ENCODE data around the gene PTPRQ. TPM values are rescaled to one million over a fixed set of nuclear protein-coding genes. Genes with fewer than 3 reads are reported as not detected.

Gene PTPRQ
- polyA plus RNA-seq, 3 donors from 2014 or later: not detected

GRCh38 chr12:80710727-80711449 lies 266.9 kb downstream of the PTPRQ start:
- H3K27ac Mint-ChIP-seq: no peak overlapping the region
- no peak for DNase-seq
- no peak overlapping the region for H3K4me3 Mint-ChIP-seq
- peaks cover 0 to 5% (median 0%) of the 10 kb centered on the region in 3 donors for H3K36me3 Mint-ChIP-seq
- H3K4me1 Mint-ChIP-seq: no peaks in the 10 kb centered on the region
- peaks cover 4 to 11% (median 6%) of the 10 kb centered on the region in 3 donors for H3K27me3 Mint-ChIP-seq (ENCODE audit: low read depth in 3 of 3)
- H3K9me3 Mint-ChIP-seq: peaks cover 1 to 57% (median 19%) of the 10 kb centered on the region in 6 donors

- DNase-seq: no peak
- no peak overlapping the region for H3K27ac Mint-ChIP-seq
- H3K27me3 Mint-ChIP-seq (ENCODE audit: low read depth in 3 of 3): peaks cover 7 to 13% (median 11%) of the 10 kb centered on the region in 3 donors
- H3K9me3 Mint-ChIP-seq: peaks cover 3 to 60% (median 16%) of the 10 kb centered on the region in 6 donors
- H3K4me3 Mint-ChIP-seq: no peak overlapping the region
- H3K4me1 Mint-ChIP-seq: no peaks in the 10 kb centered on the region
- peaks cover 0 to 5% (median 0%) of the 10 kb centered on the region in 3 donors for H3K36me3 Mint-ChIP-seq
Measured at GRCh38 chr12:80711866-80712265, 267.8 kb downstream of the PTPRQ start.

DNA sequence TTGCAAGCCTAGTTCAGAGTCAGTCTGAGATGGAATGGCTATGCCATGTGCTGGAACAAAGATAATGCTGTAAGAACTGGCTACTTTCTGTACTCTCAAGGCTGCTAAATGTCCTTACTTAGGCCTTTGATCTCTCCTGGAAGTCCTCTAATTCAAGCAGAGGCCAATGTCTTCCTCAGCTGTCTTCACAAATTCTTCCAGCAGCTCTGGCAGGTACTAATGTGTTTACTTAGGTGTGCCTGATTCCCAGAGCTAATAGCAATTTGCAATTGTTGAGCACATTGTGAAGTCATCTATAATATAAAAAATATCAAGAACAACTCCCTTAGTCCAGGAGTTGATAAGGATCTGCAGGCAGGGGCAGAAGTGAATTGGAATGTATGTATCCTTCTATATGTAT lies 268.8 kb downstream of the PTPRQ start:
- Mint-ChIP-seq H3K27ac (no peak overlapping the region), H3K9me3 (peaks cover 3 to 51% (median 14%) of the 10 kb centered on the region in 6 donors), H3K4me1 (no peaks in the 10 kb centered on the region), H3K4me3 (no peak overlapping the region), H3K27me3 (ENCODE audit: low read depth in 3 of 3) (peaks cover 5 to 13% (median 11%) of the 10 kb centered on the region in 3 donors), H3K36me3 (peaks cover 0 to 5% (median 0%) of the 10 kb centered on the region in 3 donors)
- no peak for DNase-seq

- Mint-ChIP-seq H3K36me3 (peaks cover 0 to 5% (median 0%) of the 10 kb centered on the region in 3 donors), H3K4me1 (no peaks in the 10 kb centered on the region), H3K9me3 (peaks cover 3 to 51% (median 14%) of the 10 kb centered on the region in 6 donors), H3K4me3 (no peak overlapping the region), H3K27me3 (ENCODE audit: low read depth in 3 of 3) (peaks cover 5 to 13% (median 11%) of the 10 kb centered on the region in 3 donors), H3K27ac (no peak overlapping the region)
- DNase-seq: no peak
Measured at GRCh38 chr12:80713419-80713818, 269.4 kb downstream of the PTPRQ start.

- no peaks in the 10 kb centered on the region for H3K4me1 Mint-ChIP-seq
- H3K4me3 Mint-ChIP-seq: no peak overlapping the region
- DNase-seq: no peak
- H3K36me3 Mint-ChIP-seq: peaks cover 0 to 5% (median 0%) of the 10 kb centered on the region in 3 donors
- H3K27me3 Mint-ChIP-seq (ENCODE audit: low read depth in 3 of 3): peaks cover 5 to 13% (median 11%) of the 10 kb centered on the region in 3 donors
- no peak overlapping the region for H3K27ac Mint-ChIP-seq
- peaks cover 3 to 48% (median 14%) of the 10 kb centered on the region in 6 donors for H3K9me3 Mint-ChIP-seq
Measured at GRCh38 chr12:80714055-80714454, 270.0 kb downstream of the PTPRQ start.

DNA sequence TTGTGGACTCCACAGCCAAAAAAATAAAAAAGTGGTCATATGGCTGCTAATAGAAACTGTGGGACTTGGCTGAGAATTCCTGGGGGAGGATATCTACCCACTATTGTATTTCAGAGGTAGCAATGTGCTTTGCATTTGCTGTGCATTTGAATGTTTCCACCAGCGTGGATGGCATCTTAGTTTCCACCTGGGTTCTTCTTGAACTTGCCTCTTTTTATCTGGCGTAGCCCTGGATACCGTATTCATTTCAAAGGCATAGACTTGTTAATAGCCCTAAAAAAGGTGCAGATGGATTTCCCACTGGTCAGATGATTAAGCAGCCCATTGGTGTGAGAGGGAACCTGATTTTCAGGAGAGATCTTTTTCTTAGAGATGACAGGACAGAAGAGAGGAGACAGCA lies 270.8 kb downstream of the PTPRQ start:
- Mint-ChIP-seq H3K9me3 (peaks cover 3 to 42% (median 14%) of the 10 kb centered on the region in 6 donors), H3K4me1 (no peaks in the 10 kb centered on the region), H3K27ac (no peak overlapping the region), H3K36me3 (peaks cover 0 to 5% (median 0%) of the 10 kb centered on the region in 3 donors), H3K4me3 (no peak overlapping the region), H3K27me3 (ENCODE audit: low read depth in 3 of 3) (peaks cover 5 to 13% (median 11%) of the 10 kb centered on the region in 3 donors)
- no peak for DNase-seq

DNA sequence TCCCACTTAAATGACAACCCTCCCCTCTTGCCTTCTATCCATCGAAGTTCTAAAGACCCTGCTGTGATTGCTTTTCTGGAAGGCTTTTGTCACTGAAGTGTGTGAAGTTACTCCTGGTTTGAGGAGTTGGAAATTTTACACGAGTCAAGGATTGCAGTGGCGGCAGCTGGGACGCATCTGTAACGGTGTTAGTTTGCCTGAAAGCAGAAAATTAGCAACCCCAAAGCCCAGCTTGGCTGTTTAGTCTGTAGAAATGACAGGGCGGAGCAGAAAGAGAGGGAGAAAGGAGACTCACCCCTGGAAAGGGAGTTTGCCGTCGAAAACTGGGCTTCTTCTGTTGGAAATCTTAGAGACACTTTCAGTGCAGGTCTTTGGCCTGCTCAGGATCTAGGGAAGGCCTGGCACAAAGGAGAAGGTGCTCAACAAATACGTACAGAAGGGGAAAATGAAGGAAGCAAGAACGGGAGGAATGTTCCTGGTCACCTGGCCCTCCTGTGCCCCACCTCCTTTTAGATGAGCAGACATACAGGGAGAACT lies 271.7 kb downstream of the PTPRQ start:
- H3K36me3 Mint-ChIP-seq: peaks cover 0 to 5% (median 0%) of the 10 kb centered on the region in 3 donors

DNA sequence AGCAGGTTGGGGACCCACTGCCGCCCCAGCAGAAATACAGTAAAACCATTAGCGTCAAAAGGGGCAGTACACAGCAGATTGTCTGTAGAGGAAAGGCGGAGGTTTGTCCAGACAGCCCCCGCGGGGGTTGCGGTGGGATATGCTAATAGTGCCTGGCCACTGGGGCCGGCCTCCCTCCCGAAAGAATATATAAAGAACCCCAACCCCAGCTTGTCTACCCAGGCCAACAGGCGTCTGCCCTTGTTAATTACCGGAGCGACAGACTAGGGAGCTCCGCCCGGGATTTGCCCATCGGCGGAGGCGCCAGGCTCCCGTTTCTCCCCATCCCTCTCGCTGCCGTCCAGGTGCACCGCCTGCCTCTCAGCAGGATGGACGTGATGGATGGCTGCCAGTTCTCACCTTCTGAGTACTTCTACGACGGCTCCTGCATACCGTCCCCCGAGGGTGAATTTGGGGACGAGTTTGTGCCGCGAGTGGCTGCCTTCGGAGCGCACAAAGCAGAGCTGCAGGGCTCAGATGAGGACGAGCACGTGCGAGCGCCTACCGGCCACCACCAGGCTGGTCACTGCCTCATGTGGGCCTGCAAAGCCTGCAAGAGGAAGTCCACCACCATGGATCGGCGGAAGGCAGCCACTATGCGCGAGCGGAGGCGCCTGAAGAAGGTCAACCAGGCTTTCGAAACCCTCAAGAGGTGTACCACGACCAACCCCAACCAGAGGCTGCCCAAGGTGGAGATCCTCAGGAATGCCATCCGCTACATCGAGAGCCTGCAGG lies 272.8 kb downstream of the PTPRQ start, which contains the start of gene MYF5:
MYF5 (plus strand) TSS at position 217 of the 774 bp plus-strand sequence; CDS start at position 369, 152 bp downstream.
- H3K27ac Mint-ChIP-seq: no peak within 1 kb of the TSS
- H3K9me3 Mint-ChIP-seq: peaks cover 3 to 39% (median 12%) of the 10 kb centered on the region in 6 donors
- DNase-seq: no peak
- no peaks in the 10 kb centered on the region for H3K4me1 Mint-ChIP-seq
- peaks cover 5 to 13% (median 9%) of the 10 kb centered on the region in 3 donors for H3K27me3 Mint-ChIP-seq (ENCODE audit: low read depth in 3 of 3)
- H3K36me3 Mint-ChIP-seq: peaks cover 0 to 5% (median 0%) of the 10 kb centered on the region in 3 donors
- no peak within 1 kb of the TSS for H3K4me3 Mint-ChIP-seq

More for the DNA sequence above, 271.7 kb downstream of the PTPRQ start:
- Mint-ChIP-seq H3K27me3 (ENCODE audit: low read depth in 3 of 3) (peaks cover 5 to 13% (median 9%) of the 10 kb centered on the region in 3 donors), H3K27ac (no peak overlapping the region), H3K4me3 (no peak overlapping the region), H3K9me3 (peaks cover 3 to 39% (median 13%) of the 10 kb centered on the region in 6 donors), H3K4me1 (no peaks in the 10 kb centered on the region)
- no peak for DNase-seq

GRCh38 chr12:80717856-80718255 lies 273.8 kb downstream of the PTPRQ start:
- peaks cover 0 to 5% (median 0%) of the 10 kb centered on the region in 3 donors for H3K36me3 Mint-ChIP-seq
- peaks cover 3 to 36% (median 9%) of the 10 kb centered on the region in 6 donors for H3K9me3 Mint-ChIP-seq
- H3K4me1 Mint-ChIP-seq: no peaks in the 10 kb centered on the region
- H3K27ac Mint-ChIP-seq: no peak overlapping the region
- no peak overlapping the region for H3K4me3 Mint-ChIP-seq
- H3K27me3 Mint-ChIP-seq (ENCODE audit: low read depth in 3 of 3): peaks cover 5 to 13% (median 9%) of the 10 kb centered on the region in 3 donors
- no peak for DNase-seq

GRCh38 chr12:80720516-80720915 lies 276.5 kb downstream of the PTPRQ start:
- H3K4me3 Mint-ChIP-seq: no peak overlapping the region
- H3K4me1 Mint-ChIP-seq: no peaks in the 10 kb centered on the region
- no peaks in the 10 kb centered on the region for H3K36me3 Mint-ChIP-seq
- H3K27me3 Mint-ChIP-seq (ENCODE audit: low read depth in 3 of 3): peaks cover 2 to 9% (median 4%) of the 10 kb centered on the region in 3 donors
- no peak overlapping the region for H3K27ac Mint-ChIP-seq
- DNase-seq: no peak
- H3K9me3 Mint-ChIP-seq: peaks cover 0 to 15% (median 4%) of the 10 kb centered on the region in 6 donors

DNA sequence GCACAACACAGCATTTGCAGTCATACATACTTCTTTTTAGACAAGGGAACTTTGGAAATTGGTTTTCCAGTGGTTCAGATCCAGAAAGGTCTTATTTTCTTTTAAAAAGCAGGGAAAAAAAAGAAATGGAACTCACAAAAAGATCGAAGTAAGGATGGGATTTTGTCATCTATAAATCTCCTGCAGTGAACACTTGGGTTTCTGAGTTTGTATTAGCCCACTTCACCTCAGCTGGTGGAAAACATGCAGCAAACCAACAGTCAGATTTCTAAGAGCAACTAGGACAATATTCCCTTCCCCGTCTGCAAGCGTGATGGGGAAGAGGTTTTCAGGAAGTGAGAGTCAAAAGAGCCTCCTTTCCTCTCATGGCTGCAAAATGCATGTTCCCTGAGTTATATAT lies 277.3 kb downstream of the PTPRQ start:
- H3K4me1 Mint-ChIP-seq: no peaks in the 10 kb centered on the region
- no peaks in the 10 kb centered on the region for H3K36me3 Mint-ChIP-seq
- no peak overlapping the region for H3K4me3 Mint-ChIP-seq
- peaks cover 0 to 10% (median 2%) of the 10 kb centered on the region in 6 donors for H3K9me3 Mint-ChIP-seq
- H3K27me3 Mint-ChIP-seq (ENCODE audit: low read depth in 3 of 3): peaks cover 0 to 4% (median under 1%) of the 10 kb centered on the region in 3 donors
- H3K27ac Mint-ChIP-seq: no peak overlapping the region
- DNase-seq: no peak

Data from immature natural killer cell (primary cell).